ENCODE measurements around the gene FCN1.

Gene FCN1

DNA sequence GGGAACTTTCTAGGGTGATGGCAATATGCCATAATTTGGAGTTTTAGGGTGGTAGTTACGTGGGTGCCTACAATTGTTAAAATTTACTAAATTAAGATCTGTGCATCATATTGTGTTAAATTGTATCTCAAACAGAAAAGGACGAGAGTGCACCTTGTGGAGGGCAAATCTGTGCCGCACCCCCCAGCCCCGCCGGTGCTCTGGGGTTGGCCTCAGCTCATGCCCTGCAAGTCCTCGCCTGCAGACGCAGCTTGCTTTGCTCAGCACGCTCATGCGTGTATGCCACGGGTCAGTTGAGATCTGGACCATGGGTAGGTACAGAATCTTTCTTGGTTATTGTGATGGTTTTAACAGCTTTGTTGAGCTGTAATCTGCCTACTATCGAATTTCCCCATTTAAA is 33.7 kb upstream of the FCN1 start:
- DNase-seq (ENCODE audit: low read depth), result no peak

DNA sequence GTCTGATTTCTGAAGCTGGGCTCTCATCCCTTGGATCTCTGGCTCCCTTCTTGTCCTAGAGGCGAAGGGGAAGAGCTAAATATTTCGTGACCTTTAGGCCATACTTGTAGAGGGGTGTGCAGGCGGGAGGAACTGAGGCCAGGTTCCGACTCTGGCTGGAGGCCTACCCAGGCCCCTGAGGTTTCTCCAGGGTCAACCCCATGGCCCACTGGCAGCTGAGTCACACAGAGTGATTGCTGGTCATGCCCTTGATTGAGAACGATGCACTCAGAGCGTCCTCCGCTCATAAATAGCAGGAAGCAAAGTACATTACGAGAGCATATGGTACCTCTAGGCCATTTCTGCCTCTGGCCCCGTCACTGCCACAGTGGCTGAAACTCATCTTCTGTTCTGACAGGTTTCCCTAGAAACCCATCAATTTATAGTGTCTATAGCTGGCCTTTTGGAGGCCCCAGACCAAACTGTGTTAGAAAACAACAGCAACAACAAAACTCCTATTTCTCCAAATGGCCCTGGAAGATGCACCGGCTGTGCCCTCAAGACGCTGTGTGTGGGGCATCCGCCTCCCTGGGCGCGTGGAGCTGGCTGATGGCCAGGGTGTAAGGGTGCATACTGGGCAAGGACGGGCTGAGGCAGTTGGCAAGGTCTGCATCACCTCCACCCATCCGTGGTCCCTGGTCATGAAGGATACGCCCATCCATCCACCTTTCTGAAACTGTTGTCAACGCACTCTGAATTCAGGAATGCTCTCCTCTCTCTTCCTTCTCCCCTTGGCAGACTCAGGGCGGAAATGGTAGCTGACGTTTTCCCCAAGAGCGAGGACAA is 32.9 kb upstream of the FCN1 start:
- no peak for DNase-seq (ENCODE audit: low read depth)

DNA sequence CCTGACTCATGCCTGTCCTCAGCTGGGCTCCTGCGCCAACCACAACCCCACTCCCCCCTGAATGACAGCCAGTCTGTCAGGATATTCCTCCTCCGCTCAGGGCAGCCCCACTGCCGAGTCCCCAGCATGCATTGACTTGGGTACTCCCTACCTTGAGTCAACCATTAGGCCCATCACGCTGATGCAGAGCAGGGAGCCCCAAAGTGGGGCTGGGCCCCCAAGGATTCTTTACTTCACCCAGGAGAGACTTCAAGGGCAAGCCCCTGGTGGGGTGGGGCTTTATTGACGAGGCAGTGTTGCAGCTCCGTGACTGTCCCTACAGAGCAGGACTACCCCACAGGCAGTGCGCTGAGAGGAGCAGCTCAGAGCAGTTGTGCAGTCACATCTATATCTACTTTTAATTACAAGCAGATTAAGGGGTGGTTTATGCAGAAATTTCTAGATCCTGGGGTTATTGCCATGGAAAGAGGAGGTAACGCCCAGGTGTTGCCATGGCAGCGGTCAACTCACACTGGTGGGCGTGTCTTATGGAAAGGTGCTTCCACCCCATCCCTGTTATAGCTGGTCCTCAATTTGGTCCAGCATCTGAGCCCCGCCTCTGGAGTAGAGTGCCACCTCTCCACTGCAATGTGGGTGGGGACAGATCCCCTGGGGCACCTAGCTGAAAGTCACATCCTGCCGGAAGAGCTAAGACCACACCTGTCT is 32.1 kb upstream of the FCN1 start:
- DNase-seq (ENCODE audit: low read depth), result no peak

DNA sequence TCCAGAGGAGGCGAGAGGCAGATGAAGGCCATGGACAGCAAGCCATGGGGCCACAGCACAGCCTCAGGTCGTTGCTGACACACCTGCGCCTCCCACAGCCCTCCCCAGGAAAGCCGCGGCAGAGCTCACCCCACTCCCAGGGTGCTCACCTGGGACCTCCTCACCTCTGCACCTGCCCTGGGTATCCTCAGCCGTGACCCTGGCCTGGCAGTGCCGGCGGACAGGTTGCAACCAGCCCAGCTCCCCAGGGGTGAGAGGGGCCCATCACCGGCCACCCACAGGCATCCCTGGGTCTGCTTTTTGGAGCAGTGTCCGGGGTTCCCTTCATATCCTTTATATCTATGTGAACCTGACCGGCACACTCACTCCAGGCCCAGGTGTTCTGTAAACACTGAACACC is 30.4 kb upstream of the FCN1 start:
- no peak for DNase-seq (ENCODE audit: low read depth)

DNA sequence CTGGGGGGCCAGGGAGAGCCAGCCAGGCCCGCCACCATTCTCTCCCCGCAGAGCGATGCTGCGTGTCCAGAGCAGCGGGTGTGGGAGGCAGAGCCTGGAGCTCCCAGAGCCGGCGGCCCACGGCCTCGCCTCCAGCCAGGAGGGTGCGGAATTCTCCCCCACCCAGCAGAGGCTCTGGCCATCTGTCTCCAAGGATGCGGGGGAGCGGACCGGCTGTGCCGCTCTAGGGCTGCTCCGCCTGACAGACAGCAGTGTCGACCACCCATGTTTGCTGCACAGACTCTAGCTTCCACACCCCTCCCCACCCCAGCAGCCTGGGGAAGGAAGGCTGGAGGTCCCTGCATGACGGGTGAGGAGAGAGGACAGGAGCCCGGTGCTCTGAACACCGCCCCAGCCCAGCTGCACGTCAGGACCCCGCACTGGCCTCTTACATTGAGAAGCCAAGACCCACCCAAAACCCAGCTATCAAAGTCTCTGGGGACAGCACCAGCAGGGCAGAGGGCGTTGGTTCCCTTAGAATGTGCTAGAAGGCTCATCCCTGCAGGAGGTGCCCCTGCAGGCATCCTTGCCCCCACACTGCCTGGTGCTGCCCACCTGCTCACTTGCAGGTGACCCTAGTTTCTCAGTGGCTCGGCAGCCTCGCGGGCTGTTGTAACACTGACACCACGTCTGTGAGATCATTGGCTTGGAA is 29.7 kb upstream of the FCN1 start:
- DNase-seq (ENCODE audit: low read depth), result no peak

DNA sequence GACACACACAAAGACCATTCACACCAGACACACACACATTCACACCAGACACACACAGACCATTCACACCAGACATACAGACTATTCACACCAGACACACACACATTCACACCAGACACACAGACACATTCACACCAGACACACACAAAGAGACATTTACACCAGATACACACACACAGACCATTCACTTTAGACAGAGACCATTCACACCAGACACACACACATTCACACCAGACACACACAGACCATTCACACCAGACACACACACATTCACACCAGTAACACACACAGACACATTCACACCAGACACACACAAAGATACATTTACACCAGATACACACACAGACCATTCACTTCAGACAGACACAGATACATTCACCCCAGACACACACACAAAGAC is 29.0 kb upstream of the FCN1 start:
- DNase-seq (ENCODE audit: low read depth), result no peak

DNA sequence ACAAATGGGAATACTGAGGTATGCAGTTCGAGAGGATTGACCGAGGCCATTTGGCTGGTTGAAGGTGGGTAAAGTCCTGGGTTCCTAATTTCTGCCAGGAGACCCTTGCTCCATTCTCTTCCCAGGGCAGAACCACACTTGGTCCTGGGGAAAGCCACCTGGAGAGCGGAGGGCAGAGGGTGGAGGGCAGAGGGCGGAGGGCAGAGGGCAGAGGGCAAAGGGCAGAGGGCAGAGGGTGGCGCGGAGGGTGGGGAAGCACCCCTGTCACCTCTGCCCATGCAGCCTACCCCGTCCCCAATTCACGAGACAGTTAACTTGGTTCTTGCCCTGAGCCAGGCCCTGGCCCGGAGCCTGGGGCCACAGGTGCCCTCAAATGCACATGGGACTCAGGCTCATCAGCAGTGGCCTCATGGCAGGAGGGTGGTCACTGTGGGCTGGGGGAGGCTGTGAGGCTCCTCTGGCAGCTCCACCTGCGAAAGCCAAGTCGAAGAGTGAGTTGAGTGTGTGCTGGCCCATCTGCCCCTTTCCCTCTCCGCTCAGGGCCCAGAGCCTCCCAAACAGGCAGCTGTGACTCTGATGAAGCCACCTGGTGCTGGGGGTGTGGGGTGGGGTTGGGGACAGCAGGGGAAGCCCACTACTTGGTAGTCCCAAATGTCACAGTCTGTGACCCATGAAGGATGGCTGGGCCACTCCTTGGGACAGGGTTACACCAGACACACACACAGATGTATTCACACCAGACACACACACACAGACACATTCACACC is 28.0 kb upstream of the FCN1 start:
- no peak for DNase-seq (ENCODE audit: low read depth)

DNA sequence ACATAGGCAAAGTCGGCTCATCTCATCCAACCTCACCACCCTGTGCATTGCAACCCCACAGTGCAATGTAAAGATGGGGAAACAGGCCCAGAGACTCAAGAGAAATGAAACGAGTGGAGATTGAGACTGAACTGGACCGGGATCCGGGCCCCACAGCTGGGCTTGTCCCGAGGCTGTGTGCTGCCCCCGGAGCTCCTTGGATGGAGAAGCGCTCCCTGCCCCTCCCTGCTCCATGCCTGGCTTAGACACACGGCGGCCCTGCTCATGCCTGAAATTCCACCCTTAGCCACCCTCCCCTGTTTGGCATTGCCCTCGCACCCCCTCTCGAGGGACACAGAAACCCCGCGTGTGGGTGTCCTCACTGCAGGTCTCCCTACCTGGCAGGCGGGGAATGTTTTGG is 27.2 kb upstream of the FCN1 start:
- no peak for DNase-seq (ENCODE audit: low read depth)

DNA sequence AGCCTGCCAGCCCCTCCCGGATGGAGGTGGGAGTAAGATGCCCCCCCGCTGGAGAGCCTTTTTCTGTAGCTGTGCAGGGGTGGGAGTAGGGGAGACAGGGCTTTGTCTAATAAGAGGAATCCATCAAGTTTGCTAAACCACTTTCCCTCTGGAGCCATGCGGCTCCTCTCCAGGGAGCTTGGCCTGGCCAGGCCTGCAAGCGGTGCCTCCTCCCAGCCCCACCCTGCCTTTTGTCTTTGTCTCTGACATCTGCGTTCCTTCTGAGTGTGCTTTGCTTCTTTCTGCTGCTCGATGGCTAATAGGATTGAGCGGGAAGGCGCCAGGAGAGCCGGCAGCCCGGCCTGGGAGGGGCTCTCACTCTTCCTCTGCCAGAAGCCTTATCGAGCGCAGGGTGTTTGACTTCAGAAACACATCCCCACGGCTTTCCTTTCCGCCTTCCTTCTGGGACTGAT is 26.7 kb upstream of the FCN1 start:
- no peak for DNase-seq (ENCODE audit: low read depth)

DNA sequence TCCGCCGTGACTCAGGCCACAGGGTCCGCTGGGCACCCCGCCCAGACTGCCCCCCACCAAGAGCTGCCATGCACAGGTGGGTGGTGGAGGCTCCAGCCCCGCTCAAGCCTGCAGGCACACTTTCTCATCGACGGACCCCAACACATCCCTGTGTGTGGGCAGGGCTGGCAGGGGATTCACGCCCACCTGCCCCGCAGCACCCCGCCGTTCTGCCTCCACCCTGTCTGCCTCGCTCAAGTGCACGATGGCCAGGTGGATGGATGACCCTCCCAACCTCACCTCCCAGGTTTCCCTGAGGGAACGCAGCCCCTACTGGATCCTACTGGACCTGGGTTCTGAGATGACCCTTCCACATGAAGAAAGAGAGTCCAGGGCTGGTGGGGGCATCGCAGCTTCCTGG is 26.1 kb upstream of the FCN1 start:
- no peak for DNase-seq (ENCODE audit: low read depth)

DNA sequence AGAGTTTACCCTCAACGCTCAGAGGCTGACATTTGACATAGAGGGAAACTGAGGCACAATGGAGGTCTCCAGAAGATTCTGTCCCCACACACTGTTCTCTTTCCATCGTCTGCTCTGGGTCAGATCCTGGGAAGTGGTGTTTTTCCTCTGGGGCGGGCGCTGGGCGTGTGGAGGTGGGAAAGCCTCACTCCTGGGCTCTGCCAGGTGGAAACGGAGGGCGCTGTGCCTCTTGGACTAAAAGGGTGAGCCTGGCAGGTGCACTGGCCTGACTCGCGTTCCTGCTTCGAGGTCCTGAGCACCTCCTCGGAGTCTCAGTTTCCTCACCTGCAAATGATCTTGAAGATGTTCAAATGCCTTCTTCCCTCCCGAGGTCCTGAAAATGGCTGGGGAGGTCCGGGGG is 25.7 kb upstream of the FCN1 start:
- no peak for DNase-seq (ENCODE audit: low read depth)

DNA sequence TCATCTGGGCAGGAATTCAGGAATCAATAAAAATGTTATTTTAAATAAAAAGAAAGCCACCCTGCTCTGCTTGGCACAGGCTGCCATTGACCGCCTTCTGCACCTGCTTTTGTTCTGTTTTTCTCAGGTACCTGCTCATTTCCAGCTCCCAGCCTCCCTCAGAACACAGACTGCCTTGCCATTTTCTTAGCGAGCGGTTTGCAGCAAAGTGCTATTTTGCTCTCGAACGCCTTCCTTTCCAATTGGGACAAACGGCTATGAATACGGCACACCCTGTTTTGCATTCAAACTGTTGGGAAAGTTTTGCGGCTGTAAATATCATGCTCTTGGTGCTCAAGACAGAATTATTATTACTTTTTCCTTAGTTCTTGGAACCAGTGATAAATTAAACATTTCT is 25.1 kb upstream of the FCN1 start:
- no peak for DNase-seq (ENCODE audit: low read depth)

DNA sequence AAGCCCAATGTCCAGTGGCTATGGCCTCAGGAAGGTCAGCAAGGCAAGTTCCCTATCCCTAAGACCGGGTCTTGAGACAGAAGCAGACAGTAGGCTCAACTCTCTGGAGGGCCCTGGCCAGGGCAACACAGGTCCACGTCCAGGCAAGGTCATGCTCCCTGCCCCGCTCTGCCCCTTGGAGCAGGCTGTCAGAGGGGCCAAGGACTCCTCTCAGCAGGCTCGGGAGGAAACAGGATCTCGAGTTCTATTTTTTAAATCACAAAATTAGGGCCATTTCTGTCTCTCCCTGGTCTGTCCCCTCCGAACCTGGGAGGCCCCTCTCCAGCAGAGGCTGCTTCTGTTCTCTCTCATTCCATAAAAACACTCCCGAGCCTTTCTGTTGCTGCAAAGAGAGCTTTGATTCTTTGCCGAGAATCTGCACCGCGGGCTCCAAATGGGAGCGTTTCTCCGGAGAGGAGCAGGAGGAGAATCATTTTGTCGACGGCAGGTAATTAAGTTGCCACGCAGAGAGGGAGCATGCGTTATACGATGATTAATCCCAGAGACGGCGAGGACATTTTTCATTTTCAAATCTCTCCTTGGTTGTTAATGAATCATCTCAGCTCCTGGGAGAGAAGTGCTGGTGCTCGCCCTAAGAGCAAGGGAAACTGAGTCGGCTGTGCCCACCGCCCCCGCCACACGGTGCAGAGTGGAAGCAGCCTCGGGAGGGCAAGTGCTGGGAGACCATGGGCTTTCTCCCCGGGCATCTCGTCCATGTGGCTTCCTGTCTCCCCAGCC is 24.5 kb upstream of the FCN1 start:
- no peak for DNase-seq (ENCODE audit: low read depth)

DNA sequence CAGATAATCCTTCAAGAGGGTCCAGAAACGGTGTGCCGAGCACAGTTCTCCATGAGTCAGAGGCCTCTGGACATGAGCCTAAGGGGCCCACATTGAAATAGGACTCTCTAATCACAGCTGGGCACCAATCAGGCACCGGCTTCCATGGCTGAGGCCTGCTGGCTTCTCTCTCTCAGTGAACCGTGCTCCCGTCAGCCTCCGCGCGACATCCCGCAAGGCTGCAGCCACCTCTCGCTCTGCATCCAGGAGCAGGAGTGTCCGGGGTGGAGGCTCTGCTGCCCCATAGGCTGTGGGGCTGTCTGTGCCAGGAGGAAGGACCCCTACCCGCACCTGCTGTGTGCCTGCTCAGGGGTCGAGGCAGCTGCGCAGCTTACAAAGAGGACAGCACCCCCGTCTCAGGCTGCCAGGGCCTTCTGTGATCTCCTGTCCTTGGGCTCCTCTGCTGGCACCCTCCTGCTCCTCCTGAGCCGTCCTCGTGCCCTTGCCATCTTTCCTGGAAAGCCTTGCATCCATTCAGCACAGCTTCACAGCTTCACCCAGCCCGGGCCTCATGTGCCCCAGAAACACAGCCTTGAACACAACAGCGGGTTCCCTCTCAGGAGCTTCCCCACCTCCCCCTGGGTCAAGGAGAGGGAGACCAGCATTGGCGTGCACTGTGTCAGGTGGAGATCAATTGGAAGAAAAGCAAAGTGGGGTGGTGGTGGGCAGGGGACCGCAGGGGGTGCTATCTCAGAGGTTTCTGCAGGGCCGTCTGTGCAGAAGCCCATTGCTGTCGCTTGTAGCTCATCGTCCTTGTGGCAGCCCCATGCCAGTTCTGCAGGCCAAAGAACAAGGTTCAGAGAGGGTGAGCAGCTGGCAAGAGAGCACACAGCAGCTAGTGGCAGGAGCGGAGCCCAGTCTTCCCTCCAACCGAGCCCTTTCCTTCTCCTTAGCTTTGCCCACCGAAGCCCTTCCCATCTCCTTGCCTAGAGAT is 22.8 kb upstream of the FCN1 start:
- DNase-seq (ENCODE audit: low read depth), result no peak

DNA sequence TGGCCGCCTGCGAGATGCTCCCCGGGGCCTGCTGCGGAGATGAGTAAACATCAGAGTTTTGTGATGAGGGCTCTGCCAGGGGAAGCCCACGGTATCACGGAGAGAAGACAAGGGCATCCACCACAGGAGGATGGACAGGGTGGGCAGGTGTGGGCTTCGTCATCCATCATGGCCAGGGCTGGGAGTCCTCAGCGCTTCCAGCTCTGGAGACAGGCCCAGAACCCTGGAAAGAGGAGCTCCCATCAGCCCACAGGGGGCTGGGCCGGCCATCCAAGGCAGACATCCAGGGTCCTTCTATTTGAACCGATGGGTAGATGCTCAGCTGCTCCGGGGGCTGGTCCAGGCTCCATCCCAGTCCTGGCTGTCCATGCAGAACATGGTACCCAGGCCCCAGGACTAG is 22.1 kb upstream of the FCN1 start:
- DNase-seq (ENCODE audit: low read depth), result no peak

DNA sequence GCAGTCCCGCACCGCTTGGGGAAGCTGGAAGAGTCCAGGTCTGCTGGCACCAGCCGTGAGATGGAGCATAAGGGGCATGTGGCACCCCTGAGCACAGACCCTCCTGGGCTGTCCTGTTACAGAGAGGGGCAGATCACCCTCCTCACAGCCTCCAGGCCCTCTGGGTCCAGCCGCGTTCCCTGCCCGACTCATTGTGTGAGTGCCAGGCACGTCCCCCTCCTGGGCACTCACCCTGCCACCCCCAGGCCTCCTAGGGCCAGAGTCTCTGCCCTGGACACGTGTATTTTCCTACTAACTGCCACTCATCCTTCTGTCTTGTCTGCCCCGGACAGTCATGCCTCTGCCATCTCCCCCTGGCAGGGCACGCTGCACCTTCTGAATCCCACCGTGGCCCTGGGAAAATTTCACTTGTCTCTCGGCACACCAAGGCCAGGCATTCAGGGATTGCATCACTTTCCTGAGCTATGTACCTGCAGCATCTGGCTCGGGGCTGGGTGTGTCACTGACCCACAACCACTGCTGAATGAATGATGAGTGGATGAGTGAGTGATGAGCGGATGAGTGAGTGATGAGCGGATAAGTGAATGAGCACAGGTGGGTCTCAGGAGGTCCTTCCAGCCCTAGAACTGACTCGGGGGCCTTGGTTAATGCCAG is 21.5 kb upstream of the FCN1 start:
- no peak for DNase-seq (ENCODE audit: low read depth)

DNA sequence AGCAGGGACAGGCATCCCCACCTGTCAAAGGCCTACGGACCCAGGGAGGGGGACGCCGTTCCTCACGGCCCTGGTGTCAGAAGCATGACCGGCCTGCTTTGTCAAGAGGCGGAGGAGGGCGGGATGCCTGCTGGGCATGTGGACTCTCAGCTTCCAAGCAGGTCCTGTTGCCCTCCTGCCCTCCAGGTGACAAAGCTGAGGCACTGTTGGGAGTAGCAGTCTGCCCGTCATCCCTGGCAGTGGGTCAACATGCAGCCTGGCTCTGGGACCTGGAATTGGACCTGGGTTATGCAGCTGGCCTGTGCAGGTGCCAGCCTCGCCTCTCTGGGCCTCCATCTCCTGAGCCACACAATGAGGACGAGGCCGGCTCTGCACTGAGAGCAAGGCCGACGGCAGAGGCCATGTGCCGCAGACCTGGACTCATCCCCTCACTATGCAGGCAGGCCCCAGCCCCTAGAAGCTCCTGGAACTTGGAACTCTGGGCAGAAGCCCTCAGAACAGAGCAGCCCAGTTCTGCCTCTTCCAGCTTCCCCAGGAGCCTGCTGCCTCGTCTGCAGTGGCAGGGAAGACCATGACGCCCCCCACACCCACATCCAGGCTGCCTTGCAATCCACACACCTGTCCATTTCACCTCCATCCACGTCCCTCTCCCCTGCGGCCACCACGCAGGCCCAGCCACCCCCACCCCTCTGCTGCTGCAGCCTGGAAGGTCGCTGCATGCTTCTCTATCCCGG is 20.8 kb upstream of the FCN1 start:
- DNase-seq (ENCODE audit: low read depth), result no peak

DNA sequence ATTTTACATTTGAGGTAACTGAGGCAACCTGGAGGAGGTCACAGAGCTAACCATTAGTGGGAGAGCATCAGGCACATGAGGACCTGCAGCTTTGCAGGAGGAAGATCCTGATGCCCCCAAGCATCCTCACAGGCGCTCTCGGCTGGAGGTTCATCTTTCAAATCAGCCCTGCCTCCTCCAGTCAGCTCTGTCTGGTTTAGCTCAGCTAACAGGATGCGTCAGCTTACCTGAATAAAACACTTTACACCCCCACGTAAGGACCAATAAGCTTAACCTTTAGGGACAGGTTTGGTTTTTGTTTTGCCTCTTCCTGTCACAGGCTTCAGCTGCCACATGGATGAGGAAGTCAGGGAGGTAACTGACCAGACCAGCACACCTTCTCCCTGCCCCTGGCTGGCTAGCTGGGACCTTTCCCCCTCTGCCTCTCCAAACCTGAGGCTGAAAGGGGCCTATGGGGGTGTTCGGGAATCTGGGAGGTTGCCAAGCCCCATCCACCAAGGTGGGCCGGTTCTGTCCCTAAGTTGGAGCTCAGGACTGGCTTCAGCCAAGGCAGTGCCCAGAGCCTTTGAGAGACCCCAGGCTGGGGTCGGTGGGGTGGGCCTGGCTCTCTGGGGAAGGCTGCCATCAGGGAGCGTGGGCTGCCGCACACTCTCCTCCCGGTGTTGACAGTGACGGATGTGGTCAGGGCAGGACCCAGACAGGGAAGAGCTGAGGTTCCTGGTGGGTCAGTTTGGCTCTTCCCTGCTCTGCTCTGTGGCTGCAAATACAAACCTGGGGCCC is 20.0 kb upstream of the FCN1 start:
- no peak for DNase-seq (ENCODE audit: low read depth)
